T-helper 2 cell treated with Interferon-gamma antibody and Interleukin-4, amounts not matched to agents 5 μg/mL and 100 μg/mL, for 36 hours (primary cell): Measurements from ENCODE around the gene PDE11A.

Experiments
- DNase-seq: peaks from one replicate; pipeline ENCODE4 v3.0.0; 2021; ENCODE audit warnings: low spot score
- H3K27ac Mint-ChIP-seq: one replicate; pipeline ENCODE4 v1.8.0; 2021; ENCODE audit warnings: mild to moderate bottlenecking, mixed read lengths
- H3K27me3 Mint-ChIP-seq: one replicate; pipeline ENCODE4 v1.8.0; 2021; ENCODE audit warnings: low read depth, mixed read lengths
- H3K36me3 Mint-ChIP-seq: one replicate; pipeline ENCODE4 v1.8.0; 2021; ENCODE audit warnings: low read depth, mixed read lengths
- H3K4me1 Mint-ChIP-seq: one replicate; pipeline ENCODE4 v1.8.0; 2021; ENCODE audit warnings: low read depth, mixed read lengths
- H3K4me3 Mint-ChIP-seq: one replicate; pipeline ENCODE4 v1.8.0; 2022; ENCODE audit warnings: mild to moderate bottlenecking, moderate library complexity, mixed read lengths
- H3K9me3 Mint-ChIP-seq: one replicate; pipeline ENCODE4 v1.8.0; 2021; ENCODE audit warnings: mixed read lengths

Gene PDE11A

GRCh38 chr2:178072383-178073301, at the start of gene PDE11A:
PDE11A (minus strand) TSS chr2:178072777; CDS start chr2:178072437, 340 bp downstream.
- Mint-ChIP-seq H3K27me3 (peaks cover 60% of the 10 kb centered on the region), H3K4me3 (peak within 1 kb of the TSS; percentile 63), H3K9me3 (no peaks in the 10 kb centered on the region), H3K4me1 (peaks cover 16% of the 10 kb centered on the region), H3K27ac (no peak within 1 kb of the TSS), H3K36me3 (no peaks in the 10 kb centered on the region)
- DNase-seq: peak; percentile 51

GRCh38 chr2:178119179-178119922, 46.8 kb upstream of the PDE11A start:
- Mint-ChIP-seq H3K4me1 (peaks cover 9% of the 10 kb centered on the region), H3K4me3 (no peak overlapping the region), H3K36me3 (peaks cover 24% of the 10 kb centered on the region), H3K27me3 (no peaks in the 10 kb centered on the region), H3K9me3 (no peaks in the 10 kb centered on the region), H3K27ac (no peak overlapping the region)
- DNase-seq: no peak

- H3K27ac Mint-ChIP-seq: no peak overlapping the region
- no peak for DNase-seq
- H3K9me3 Mint-ChIP-seq: no peaks in the 10 kb centered on the region
- H3K4me1 Mint-ChIP-seq: peaks cover 20% of the 10 kb centered on the region
- H3K27me3 Mint-ChIP-seq: no peaks in the 10 kb centered on the region
- peaks cover 20% of the 10 kb centered on the region for H3K36me3 Mint-ChIP-seq
- no peak overlapping the region for H3K4me3 Mint-ChIP-seq
Measured at GRCh38 chr2:178117725-178118124, 45.1 kb upstream of the PDE11A start.

- Mint-ChIP-seq H3K9me3 (no peaks in the 10 kb centered on the region), H3K27me3 (no peaks in the 10 kb centered on the region), H3K4me1 (peaks cover 20% of the 10 kb centered on the region), H3K27ac (no peak overlapping the region), H3K36me3 (peaks cover 6% of the 10 kb centered on the region), H3K4me3 (no peak overlapping the region)
- no peak for DNase-seq
Measured at GRCh38 chr2:178115271-178115670, 42.7 kb upstream of the PDE11A start.

GRCh38 chr2:178114462-178114861, 41.9 kb upstream of the PDE11A start:
- no peaks in the 10 kb centered on the region for H3K9me3 Mint-ChIP-seq
- DNase-seq: no peak
- no peaks in the 10 kb centered on the region for H3K27me3 Mint-ChIP-seq
- H3K4me1 Mint-ChIP-seq: peaks cover 22% of the 10 kb centered on the region
- peak overlapping the region; percentile 82 for H3K27ac Mint-ChIP-seq
- H3K4me3 Mint-ChIP-seq: peak overlapping the region; percentile 89
- peaks cover 4% of the 10 kb centered on the region for H3K36me3 Mint-ChIP-seq

- H3K4me3 Mint-ChIP-seq: peak within 1 kb of the TSS; percentile 89
Measured at GRCh38 chr2:178112202-178113152, 39.9 kb upstream of the PDE11A start, which contains the start of gene RBM45. RBM45 (plus strand) TSS chr2:178112437; CDS start chr2:178112547, 110 bp downstream.

GRCh38 chr2:178111743-178112142, 39.2 kb upstream of the PDE11A start:
- Mint-ChIP-seq H3K27ac (no peak overlapping the region), H3K4me1 (peaks cover 22% of the 10 kb centered on the region), H3K9me3 (no peaks in the 10 kb centered on the region)

More at GRCh38 chr2:178112202-178113152, 39.9 kb upstream of the PDE11A start, which contains the start of gene RBM45:
- Mint-ChIP-seq H3K4me1 (peaks cover 22% of the 10 kb centered on the region), H3K27ac (peak within 1 kb of the TSS; percentile 79), H3K36me3 (peaks cover 2% of the 10 kb centered on the region), H3K9me3 (no peaks in the 10 kb centered on the region), H3K27me3 (no peaks in the 10 kb centered on the region)
- DNase-seq: peak; percentile 87

GRCh38 chr2:178110681-178111080, 38.1 kb upstream of the PDE11A start:
- no peaks in the 10 kb centered on the region for H3K9me3 Mint-ChIP-seq
- peaks cover 2% of the 10 kb centered on the region for H3K27me3 Mint-ChIP-seq
- H3K36me3 Mint-ChIP-seq: peaks cover 2% of the 10 kb centered on the region
- no peak overlapping the region for H3K4me3 Mint-ChIP-seq
- H3K4me1 Mint-ChIP-seq: peaks cover 22% of the 10 kb centered on the region
- no peak for DNase-seq
- no peak overlapping the region for H3K27ac Mint-ChIP-seq

More at GRCh38 chr2:178111743-178112142, 39.2 kb upstream of the PDE11A start:
- no peak for DNase-seq
- peak overlapping the region; percentile 89 for H3K4me3 Mint-ChIP-seq
- H3K36me3 Mint-ChIP-seq: peaks cover 2% of the 10 kb centered on the region
- peaks cover 2% of the 10 kb centered on the region for H3K27me3 Mint-ChIP-seq

GRCh38 chr2:178109813-178110212, 37.2 kb upstream of the PDE11A start:
- peaks cover 18% of the 10 kb centered on the region for H3K4me1 Mint-ChIP-seq
- DNase-seq: no peak
- H3K27ac Mint-ChIP-seq: no peak overlapping the region
- H3K4me3 Mint-ChIP-seq: no peak overlapping the region
- H3K36me3 Mint-ChIP-seq: no peaks in the 10 kb centered on the region
- H3K9me3 Mint-ChIP-seq: no peaks in the 10 kb centered on the region
- peaks cover 2% of the 10 kb centered on the region for H3K27me3 Mint-ChIP-seq

- DNase-seq: no peak
- no peaks in the 10 kb centered on the region for H3K9me3 Mint-ChIP-seq
- no peak overlapping the region for H3K4me3 Mint-ChIP-seq
- H3K27me3 Mint-ChIP-seq: peaks cover 2% of the 10 kb centered on the region
- H3K27ac Mint-ChIP-seq: no peak overlapping the region
- H3K36me3 Mint-ChIP-seq: no peaks in the 10 kb centered on the region
- peaks cover 2% of the 10 kb centered on the region for H3K4me1 Mint-ChIP-seq
Measured at GRCh38 chr2:178108176-178108575, 35.6 kb upstream of the PDE11A start.

GRCh38 chr2:178106053-178106452, 33.5 kb upstream of the PDE11A start:
- H3K9me3 Mint-ChIP-seq: no peaks in the 10 kb centered on the region
- no peak overlapping the region for H3K4me3 Mint-ChIP-seq
- DNase-seq: no peak
- no peak overlapping the region for H3K27ac Mint-ChIP-seq
- H3K36me3 Mint-ChIP-seq: no peaks in the 10 kb centered on the region
- H3K27me3 Mint-ChIP-seq: peaks cover 2% of the 10 kb centered on the region
- peaks cover 2% of the 10 kb centered on the region for H3K4me1 Mint-ChIP-seq

- no peak overlapping the region for H3K27ac Mint-ChIP-seq
- no peaks in the 10 kb centered on the region for H3K9me3 Mint-ChIP-seq
- H3K27me3 Mint-ChIP-seq: peaks cover 2% of the 10 kb centered on the region
- no peaks in the 10 kb centered on the region for H3K36me3 Mint-ChIP-seq
- peaks cover 2% of the 10 kb centered on the region for H3K4me1 Mint-ChIP-seq
- no peak for DNase-seq
- H3K4me3 Mint-ChIP-seq: no peak overlapping the region
Measured at GRCh38 chr2:178105566-178105965, 33.0 kb upstream of the PDE11A start.
